ENCODE measurements around the gene PDZD7. TPM values are rescaled to one million over a fixed set of nuclear protein-coding genes. Genes with fewer than 3 reads are reported as not detected.
A peak's percentile ranks its signal among the peaks of the same experiment; 100 is the strongest.

Gene PDZD7
- polyA plus RNA-seq, 1 experiment: 0.86 TPM

DNA sequence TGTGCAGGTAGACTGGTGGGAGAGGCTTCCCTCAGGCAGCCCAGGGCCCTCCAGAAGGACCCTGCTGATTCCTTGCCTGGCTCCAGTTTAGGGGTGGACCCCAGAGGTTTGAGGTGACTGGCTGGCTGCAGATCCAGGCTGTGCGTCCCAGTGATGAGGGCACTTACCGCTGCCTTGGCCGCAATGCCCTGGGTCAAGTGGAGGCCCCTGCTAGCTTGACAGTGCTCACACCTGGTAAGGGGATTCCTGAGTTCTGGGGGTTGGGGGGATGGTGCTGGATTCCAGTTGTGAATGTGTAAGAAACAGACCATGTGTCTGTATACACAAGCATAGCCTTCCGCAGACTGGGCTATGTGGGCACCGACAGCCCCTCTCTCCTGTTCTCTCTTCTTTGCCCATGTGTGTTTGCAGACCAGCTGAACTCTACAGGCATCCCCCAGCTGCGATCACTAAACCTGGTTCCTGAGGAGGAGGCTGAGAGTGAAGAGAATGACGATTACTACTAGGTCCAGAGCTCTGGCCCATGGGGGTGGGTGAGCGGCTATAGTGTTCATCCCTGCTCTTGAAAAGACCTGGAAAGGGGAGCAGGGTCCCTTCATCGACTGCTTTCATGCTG is 33.6 kb upstream of the PDZD7 start:
- Histone ChIP-seq H3K4me3 (ENCODE audit: low read depth, low read length) (no peak overlapping the region), H3K36me3 (ENCODE audit: control insufficient read depth, insufficient read depth, low read length) (no peaks in the 10 kb centered on the region), H3K27me3 (ENCODE audit: control insufficient read depth, insufficient read depth, low read length) (no peaks in the 10 kb centered on the region)
- CTCF ChIA-PET: interaction anchor here (0.6 to 26.2 kb wide), 5 partner anchors 18 to 128 kb away, joined by 5 to 676 read pairs (median 29); partner anchors contain the start of genes PDZD7 and SFXN3
- TF ChIP-seq, protein P1, sequence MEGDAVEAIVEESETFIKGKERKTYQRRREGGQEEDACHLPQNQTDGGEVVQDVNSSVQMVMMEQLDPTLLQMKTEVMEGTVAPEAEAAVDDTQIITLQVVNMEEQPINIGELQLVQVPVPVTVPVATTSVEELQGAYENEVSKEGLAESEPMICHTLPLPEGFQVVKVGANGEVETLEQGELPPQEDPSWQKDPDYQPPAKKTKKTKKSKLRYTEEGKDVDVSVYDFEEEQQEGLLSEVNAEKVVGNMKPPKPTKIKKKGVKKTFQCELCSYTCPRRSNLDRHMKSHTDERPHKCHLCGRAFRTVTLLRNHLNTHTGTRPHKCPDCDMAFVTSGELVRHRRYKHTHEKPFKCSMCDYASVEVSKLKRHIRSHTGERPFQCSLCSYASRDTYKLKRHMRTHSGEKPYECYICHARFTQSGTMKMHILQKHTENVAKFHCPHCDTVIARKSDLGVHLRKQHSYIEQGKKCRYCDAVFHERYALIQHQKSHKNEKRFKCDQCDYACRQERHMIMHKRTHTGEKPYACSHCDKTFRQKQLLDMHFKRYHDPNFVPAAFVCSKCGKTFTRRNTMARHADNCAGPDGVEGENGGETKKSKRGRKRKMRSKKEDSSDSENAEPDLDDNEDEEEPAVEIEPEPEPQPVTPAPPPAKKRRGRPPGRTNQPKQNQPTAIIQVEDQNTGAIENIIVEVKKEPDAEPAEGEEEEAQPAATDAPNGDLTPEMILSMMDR (IDR thresholded peaks at IDR 0.05; ENCODE audit: insufficient read depth, low read depth, low read length): no peak
- no peak for DNase-seq (ENCODE audit: low read depth)
- POLR2A ChIA-PET: no interaction called here

DNA sequence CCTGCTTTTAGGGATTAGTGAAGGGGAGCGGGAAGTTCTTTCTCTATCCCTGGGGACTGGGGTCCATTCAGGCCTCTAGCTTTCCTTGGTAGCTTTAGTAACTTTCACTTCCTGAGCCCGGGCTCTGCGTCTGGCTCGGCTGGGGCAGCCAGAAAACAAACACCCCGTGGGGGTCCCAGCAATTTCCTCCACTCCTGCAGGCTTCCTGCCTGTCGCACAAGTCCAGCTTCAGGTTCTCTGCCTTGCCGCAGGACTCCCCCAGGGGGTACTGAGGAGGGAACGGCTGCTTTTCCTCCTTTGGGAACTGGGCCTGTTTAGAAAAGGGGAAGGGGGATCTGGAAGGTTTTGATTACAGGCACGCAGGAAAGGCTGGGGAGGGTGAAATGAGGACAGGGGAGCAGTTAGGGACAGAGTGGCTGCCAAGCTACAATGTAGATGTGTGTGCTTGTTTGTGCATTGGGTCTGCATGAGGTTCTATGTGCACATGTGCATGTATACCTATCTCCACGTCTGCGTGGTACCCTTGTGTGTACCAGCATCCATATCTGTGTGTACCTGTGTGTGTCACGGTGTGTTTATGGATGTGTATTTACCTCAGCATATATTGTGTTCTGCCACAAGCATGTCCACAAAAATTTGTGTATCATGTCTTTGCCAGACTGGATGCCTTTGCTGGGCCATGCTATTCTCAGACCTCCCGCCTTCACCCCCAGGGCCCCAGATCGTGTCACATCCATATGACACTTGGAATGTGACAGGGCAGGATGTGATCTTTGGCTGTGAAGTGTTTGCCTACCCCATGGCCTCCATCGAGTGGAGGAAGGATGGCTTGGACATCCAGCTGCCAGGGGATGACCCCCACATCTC is 32.9 kb upstream of the PDZD7 start:
- Histone ChIP-seq H3K4me3 (ENCODE audit: low read depth, low read length) (no peak overlapping the region), H3K27me3 (ENCODE audit: control insufficient read depth, insufficient read depth, low read length) (no peaks in the 10 kb centered on the region), H3K36me3 (ENCODE audit: control insufficient read depth, insufficient read depth, low read length) (no peaks in the 10 kb centered on the region)
- CTCF ChIA-PET: interaction anchor here (0.6 to 26.2 kb wide), 6 partner anchors 17 to 79 kb away, joined by 3 to 676 read pairs (median 24); partner anchors contain the start of genes PDZD7 and SFXN3
- POLR2A ChIA-PET: no interaction called here
- no peak for DNase-seq (ENCODE audit: low read depth)
- TF ChIP-seq, protein P1 (IDR thresholded peaks at IDR 0.05; ENCODE audit: insufficient read depth, low read depth, low read length): no peak

GRCh38 chr10:101063050-101063525 is 32.2 kb upstream of the PDZD7 start:
- H3K36me3 ChIP-seq (ENCODE audit: control insufficient read depth, insufficient read depth, low read length): no peaks in the 10 kb centered on the region
- no peak for DNase-seq (ENCODE audit: low read depth)
- H3K27me3 ChIP-seq (ENCODE audit: control insufficient read depth, insufficient read depth, low read length): no peaks in the 10 kb centered on the region
- ChIA-PET CTCF (interaction anchor here (2.3 to 26.2 kb wide), 6 partner anchors 17 to 79 kb away, joined by 9 to 676 read pairs (median 18); partner anchors contain the start of genes LZTS2, PDZD7 and SFXN3), POLR2A (no interaction called here)
- peak overlapping the region; percentile 86 for H3K4me3 ChIP-seq (ENCODE audit: low read depth, low read length)
- TF ChIP-seq, protein P1 (IDR thresholded peaks at IDR 0.05; ENCODE audit: insufficient read depth, low read depth, low read length): no peak

DNA sequence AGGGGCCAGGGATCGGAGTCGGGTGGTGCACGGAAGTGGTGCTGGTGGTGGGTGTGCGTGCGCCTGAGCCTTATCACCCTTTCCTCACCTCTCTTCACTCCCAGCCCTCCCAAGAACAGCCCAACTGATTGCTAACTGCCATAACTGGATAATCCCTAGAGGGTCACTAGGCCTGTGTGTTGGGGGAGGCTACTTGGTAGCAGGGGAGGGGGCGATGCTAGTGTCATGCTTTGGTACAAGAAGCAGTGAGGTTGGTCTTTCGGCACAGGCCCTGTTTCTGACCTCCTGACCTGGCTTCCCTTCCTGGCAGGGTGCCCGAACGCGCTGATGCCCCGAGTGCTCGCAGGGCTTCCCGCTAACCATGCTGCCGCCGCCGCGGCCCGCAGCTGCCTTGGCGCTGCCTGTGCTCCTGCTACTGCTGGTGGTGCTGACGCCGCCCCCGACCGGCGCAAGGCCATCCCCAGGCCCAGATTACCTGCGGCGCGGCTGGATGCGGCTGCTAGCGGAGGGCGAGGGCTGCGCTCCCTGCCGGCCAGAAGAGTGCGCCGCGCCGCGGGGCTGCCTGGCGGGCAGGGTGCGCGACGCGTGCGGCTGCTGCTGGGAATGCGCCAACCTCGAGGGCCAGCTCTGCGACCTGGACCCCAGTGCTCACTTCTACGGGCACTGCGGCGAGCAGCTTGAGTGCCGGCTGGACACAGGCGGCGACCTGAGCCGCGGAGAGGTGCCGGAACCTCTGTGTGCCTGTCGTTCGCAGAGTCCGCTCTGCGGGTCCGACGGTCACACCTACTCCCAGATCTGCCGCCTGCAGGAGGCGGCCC is 31.5 kb upstream of the PDZD7 start:
- no peaks in the 10 kb centered on the region for H3K36me3 ChIP-seq (ENCODE audit: control insufficient read depth, insufficient read depth, low read length)
- no peaks in the 10 kb centered on the region for H3K27me3 ChIP-seq (ENCODE audit: control insufficient read depth, insufficient read depth, low read length)
- POLR2A ChIA-PET: interaction anchor here (1.8 kb wide), 1 partner anchor 19 kb away, joined by 13 read pairs; no protein-coding TSS in a partner anchor
- TF ChIP-seq, protein P1 (IDR thresholded peaks at IDR 0.05; ENCODE audit: insufficient read depth, low read depth, low read length): no peak; the same call in 1 of the 2 replicates
- DNase-seq (ENCODE audit: low read depth): no peak
- peak overlapping the region; percentile 86 for H3K4me3 ChIP-seq (ENCODE audit: low read depth, low read length)
- CTCF ChIA-PET: interaction anchor here (1.0 to 26.2 kb wide), 10 partner anchors 16 to 80 kb away, joined by 3 to 676 read pairs (median 18); partner anchors contain the start of genes LZTS2, PDZD7 and SFXN3

Measured in BJ (cell line).